ENCODE results near the gene CHCHD4. TPM values are rescaled to one million over a fixed set of nuclear protein-coding genes. Genes with fewer than 3 reads are reported as not detected.

CHCHD4 gene
- total RNA-seq, 1 donor from 2014 or later = 8.1 TPM

DNA sequence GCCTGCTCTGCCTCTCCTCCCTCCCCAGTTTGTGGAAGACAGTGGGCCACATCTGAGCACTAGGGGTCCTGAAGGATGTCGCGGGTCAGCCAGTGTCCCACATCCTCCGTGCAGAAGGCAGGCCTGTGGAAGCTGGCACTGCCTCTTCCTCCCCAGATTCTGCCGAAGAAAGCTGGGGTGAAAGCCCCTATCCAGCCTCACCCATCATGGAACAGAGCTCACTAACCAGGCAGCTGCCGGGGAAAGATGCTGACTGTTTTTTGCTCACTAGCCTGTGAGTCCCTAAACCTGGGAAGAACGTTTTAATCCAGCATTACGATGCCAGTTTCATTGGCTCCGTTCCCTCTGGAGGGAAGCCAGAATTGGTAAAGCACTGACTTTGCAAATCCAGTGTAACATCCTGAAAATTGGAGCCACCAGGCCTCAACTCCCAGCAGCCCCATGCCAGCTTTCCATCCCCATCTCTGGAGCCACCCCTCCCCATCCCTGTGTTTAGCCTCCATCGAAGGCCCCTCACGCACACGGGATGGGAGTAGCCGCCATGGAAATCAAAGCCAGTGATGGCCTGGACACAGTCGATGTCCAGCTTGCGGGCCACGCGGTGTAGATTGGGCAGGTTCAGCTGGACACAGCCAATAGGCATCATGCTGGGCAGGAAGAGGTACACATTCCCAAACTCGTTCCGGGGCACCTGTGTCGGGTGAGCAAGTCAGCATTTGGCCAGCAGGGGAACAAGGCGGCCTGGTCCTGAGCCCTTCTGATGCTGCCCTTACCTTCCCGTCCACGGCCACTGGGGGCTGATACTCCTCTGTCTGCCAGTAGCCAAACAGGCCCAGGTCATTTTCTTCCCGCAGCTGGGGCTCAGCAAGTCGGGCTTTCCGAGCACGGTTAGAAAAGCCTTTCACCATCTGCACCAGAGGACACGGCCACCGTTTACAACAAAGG, 23.6 kb upstream of the CHCHD4 start:
- no peak for DNase-seq

DNA sequence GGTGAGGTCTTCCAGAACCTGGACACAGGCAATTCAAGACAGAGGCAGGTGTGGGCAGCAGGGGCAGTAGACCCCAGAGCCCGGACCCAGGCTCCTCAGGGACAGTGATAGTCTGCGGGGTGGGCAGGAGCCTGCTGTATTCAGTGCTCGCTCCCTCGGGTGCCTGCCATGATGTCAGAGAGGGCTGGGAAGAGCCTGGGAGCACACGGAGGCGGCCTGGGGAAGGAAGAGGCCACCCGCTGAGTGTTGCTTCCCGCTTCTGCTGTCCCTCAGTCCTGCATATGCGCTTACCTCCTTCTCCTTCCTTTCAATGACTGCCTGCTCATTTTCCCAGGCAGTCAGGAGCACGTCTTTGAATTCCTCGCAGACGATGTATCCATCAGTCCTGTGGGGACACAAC, 22.9 kb upstream of the CHCHD4 start:
- no peak for DNase-seq

DNA sequence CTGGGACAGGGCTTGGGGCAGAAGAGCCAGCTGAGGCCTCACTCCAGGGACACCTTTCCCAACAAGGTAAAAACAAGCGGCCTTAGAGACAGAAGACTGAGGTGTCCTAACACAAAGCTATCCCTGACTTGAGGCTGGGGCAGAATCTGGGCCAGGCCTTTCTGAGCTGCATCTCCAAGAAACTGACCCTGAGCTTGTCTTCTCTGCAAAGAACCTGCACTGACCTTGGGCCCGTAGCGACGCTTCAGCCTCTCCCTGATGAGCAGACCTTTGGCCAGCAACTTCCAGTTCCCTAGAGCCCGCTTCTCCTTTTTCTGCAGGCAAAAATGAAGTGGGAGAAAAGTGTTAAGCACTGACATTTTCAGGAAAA, 22.4 kb upstream of the CHCHD4 start:
- DNase-seq = no peak

GRCh38 chr3:14146381-14147065, 21.9 kb upstream of the CHCHD4 start:
- DNase-seq = no peak

- no peak for DNase-seq
Measured at GRCh38 chr3:14145670-14146380, 21.2 kb upstream of the CHCHD4 start.

GRCh38 chr3:14145236-14145635, 20.6 kb upstream of the CHCHD4 start:
- DNase-seq = no peak

DNA sequence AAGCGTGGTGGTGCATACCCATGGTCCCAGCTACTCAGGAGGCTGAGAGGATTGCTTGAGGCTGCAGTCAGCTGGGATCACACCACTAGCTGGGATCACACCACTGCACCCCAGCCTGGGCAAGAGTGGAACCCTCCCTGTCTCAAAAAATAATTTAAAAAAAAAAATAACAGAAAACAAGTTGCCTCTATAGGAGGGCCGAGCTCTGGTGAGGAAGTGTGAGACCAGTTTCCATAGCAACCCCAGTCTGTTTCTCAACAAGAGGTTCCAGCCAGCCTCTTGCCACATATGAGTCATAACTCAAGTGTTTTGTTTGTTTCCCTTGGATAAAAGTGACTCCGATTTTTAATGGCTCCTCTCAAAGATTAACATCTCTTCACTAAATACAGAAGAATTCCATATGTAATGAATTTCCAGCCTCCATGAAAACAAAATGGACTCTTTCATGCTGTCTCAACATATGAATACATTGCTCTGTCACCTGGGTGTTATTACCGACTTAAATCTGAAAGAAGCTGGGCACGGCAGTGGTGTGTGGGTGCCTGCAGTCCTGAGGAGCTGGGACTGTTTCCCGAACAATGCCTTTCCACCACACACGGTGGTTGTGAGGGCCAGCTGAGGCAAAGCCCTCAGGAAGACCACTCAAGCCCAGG, 19.9 kb upstream of the CHCHD4 start:
- DNase-seq = peak; percentile 98

DNA sequence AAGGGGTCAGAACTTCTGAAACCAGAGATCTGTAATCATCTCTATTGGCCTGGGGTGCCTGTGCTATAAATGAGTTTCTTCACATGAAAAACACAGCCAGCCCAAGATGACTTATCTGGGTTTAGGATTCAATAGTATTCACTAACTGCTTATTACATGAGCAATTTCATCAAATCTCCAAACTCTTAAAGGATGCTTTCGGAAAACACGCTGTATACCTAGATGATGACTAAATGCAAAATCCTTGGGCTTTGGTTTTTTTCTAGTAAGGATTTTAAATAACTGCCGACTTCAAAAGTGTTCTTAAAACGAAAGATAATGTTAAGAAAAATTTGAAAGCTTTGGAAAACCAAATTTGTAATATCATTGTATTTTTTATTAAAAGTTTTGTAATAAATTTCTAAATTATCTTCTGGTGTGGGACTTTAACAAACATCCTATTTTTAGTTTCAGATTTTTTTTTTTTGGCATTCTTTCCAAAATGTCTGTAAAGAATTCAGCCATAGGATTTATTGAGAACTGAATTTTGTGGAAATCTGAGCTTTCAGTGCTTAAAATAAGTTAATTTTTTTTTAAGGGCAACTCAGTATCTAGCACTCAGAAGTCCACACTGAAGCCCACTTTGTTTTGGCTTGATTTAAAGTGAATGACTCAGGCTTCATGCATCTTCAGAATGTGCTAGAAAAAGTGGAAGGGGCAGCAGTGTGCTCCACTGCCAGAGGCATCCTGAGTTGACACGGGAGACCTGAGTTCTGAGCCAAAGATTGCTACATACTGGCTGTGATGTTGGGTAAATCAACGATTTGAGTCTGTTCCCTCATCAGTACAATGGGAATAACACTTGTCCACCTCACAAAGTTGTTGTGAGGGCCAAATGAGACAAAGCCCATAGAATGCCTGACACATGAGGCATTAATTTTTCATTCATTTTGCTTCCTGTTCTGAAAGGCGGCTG, 18.9 kb upstream of the CHCHD4 start:
- peak; percentile 53 for DNase-seq

GRCh38 chr3:14142567-14143270, 18.0 kb upstream of the CHCHD4 start:
- DNase-seq = no peak

- no peak for DNase-seq
Measured at GRCh38 chr3:14141602-14142341, 17.1 kb upstream of the CHCHD4 start.

GRCh38 chr3:14141144-14141543, 16.5 kb upstream of the CHCHD4 start:
- no peak for DNase-seq

GRCh38 chr3:14140668-14141067, 16.0 kb upstream of the CHCHD4 start:
- DNase-seq = no peak

GRCh38 chr3:14139771-14140170, 15.1 kb upstream of the CHCHD4 start:
- no peak for DNase-seq

DNA sequence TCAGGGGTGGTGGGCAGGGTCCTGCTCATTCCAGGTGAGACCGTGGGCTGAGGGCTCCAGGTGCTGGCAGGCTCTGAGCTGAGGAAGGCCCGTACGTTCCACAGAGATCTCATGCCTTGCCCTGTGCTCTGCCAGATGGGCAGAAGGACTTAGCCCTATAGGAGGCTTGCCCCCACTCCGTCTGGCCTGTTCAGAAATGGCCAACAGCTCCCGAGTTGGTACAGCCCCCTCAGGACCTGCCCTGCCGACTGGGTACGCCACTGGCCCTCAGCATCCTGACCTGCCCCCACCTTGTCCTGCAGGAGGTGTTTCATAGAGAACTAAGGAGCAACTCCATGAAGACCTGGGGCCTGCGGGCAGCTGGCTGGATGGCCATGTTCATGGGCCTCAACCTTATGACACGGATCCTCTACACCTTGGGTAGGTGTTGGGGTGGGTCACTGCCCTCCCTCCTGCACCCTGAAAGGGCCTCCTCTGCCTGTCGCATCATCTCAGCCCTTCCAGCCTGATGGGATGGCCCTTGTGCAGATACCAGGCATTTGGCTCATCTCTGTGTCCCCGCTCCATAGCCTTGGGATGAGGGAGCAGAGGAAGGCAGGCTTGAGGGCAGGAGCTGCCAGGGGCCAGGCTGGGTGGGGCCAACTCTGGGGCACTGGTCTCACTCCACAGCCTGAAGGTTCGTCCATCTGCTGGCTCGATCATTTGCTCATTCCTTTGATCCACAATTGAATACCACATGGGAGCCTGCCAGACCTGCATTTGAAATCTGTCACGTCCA, 14.4 kb upstream of the CHCHD4 start:
- no peak for DNase-seq

DNA sequence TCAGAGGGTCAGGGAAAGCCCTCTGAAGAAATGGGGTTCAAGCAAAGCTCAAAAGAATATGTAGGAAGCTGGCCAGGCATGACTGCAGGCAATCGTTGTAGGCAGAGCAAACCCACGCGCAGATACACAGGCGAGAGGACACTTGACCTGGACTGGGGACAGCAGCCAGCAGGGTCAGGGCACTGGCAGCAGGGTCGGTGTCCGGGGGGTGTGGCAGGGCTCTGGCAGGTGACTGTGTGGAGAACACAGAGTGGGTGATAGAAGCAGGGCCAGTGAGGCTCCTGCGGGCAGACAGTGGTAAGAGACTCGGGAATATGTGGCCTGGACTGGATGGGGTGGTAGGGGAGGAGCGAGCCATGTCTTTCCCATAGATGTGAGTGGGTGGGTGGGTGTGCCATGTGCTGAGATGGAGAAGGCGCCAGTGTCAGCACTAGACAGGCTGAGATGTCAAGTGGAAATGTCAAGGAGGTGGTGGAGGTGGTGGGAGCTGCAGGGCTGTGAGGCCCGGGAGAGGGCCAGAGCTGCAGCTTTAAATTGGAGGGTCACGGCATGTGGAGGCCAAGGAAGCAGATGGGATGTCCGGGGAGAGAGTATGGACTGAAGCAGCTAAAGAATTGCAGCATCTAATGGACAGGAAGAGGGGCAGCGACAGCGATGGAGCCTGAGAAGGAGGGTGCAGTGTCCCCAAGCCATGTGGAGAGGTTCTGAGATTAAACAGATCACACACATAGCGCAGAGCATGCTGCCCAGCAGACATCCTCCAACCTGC, 13.6 kb upstream of the CHCHD4 start:
- DNase-seq = no peak

DNA sequence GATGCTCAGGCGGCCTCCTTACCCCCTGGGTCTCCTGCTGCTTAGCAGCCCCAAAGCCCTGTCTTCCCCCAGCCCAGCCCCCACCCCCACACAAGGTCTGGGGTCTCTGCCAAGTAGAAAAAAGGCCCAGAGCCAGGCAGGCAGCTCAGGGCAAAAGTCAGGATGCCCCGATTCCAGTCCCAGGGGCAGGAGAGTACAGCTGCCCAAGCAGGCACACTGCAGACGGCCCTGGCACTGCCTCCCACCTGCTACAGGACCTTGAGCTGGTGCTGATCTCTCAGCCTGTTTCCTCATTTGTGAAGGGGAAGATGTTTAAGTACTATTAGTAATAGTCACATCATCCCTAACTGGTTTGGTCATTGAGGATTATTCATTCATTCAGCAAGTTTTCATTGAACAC, 12.8 kb upstream of the CHCHD4 start:
- no peak for DNase-seq

GRCh38 chr3:14137004-14137403, 12.3 kb upstream of the CHCHD4 start:
- no peak for DNase-seq

DNA sequence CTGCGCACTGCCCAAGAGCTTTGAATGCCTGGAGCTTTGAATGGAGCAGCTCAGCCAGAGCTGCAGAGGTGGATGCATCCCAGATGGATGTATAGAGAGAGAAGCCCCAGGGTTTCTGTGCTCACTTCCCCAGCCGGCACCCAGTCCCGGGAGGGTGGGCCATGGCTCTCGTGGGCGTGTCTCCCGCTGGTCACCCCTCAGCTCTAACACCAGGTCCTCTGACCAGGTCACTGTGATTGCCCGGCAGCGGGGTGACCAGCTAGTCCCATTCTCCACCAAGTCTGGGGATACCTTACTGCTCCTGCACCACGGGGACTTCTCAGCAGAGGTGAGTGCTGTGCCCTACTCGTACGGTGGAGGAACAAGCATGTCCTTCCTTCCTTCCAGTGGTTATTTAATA, 10.9 kb upstream of the CHCHD4 start:
- no peak for DNase-seq
